ENCODE measurements around the gene LIAS. TPM values are rescaled to one million over a fixed set of nuclear protein-coding genes. Genes with fewer than 3 reads are reported as not detected.

The LIAS gene
- polyA plus RNA-seq, 3 donors = 23.4 to 33.9 (median 30.4) TPM

DNA sequence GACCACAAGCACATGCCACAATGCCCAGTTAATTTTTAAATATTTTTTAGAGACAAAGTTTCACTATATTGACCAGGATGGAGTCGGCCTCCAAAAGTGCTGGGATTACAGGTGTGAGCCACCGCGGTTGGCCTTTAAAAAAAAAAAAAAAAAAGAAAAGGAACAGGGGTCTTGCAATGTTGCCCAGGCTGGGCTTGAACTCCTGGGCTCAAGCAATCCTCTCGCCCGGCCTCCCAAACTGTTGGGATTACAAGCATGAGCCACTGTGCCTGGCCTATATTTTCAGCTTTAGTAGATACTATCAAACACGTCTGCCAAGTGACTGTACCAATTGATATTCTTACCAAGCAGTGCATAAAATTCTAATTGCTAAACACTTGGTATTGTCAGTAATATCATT lies 59.6 kb downstream of the LIAS start:
- DNase-seq (ENCODE audit: extremely low read depth in 1 of 11, low read depth in 9 of 11, low spot score in 4 of 11) = no peak

DNA sequence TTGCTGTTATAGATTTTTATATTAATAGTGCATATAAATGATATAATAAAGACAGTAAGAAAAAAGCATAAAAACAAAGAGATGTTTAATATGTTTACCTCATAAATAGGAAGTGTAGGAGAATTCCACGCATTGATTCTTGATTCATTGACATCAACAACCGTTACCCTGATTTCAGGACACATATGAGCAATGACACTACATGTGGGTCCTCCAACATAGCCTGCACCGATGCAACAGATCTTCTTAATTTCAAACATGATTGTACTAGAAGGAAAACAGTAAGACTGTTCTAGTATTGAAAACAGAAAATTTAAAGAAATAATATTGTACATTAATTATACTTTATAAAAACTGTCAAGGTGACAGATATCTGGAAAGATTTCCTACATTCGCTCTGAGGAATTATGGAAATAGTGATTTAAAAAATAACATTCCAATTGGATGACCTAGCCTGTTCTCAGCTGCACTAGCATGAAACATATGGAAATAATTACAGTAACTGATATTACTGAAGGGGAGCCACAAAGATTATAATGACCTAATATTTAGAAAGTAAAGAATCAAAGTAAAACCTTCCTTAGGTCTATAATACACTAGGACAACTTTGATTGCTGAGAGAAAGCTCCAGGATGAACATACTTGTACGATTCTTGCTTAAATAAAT lies 62.5 kb downstream of the LIAS start:
- DNase-seq (ENCODE audit: extremely low read depth in 1 of 11, low read depth in 9 of 11, low spot score in 4 of 11) = no peak

- DNase-seq (ENCODE audit: extremely low read depth in 1 of 11, low read depth in 9 of 11, low spot score in 4 of 11) = no peak
Observed at GRCh38 chr4:39522068-39522467, 63.2 kb downstream of the LIAS start.

DNA sequence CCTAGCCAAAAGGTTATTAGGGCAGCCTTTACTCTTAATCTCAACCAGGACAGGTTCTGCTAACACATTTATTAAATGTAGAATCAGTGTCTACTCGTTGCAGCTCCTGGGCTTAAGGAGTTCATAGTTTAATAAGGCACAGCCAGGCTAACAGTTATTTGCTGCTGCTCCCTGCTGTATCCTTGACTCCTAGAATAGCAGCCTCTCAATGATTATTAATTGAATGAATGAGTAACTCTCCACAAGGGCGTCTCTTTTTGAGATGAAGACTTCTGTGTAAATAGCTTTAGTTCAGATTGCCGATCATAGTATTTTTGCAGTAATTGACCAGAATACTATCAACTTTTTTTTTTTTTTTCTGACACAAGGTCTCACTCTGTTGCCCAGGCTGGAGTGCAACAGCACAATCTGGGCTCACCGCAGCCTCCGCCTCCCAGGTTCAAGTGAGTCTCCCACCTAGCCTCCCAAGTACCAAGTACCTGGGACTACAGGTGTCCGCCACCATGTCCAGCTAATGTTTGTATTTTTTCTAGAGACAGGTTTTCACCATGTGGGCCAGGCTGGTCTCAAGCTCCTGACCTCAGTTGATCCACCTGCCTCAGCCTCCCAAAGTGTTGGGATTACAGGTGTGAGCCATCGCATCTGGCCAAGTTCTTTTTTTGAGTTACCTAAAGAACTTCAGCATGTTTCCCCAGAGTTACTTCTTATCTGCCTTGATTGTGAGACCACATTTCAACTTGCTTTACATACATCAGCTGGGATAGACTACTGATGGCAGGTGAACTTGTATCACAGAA lies 65.5 kb downstream of the LIAS start:
- no peak for DNase-seq (ENCODE audit: extremely low read depth in 1 of 11, low read depth in 9 of 11, low spot score in 4 of 11)

- DNase-seq (ENCODE audit: extremely low read depth in 1 of 11, low read depth in 9 of 11, low spot score in 4 of 11) = no peak
Observed at GRCh38 chr4:39525822-39526690, 67.2 kb downstream of the LIAS start.

- peak in 1 of 11 donors; percentile 12 for DNase-seq (ENCODE audit: extremely low read depth in 1 of 11, low read depth in 9 of 11, low spot score in 4 of 11)
Observed at GRCh38 chr4:39526765-39527295, 68.0 kb downstream of the LIAS start.

DNA sequence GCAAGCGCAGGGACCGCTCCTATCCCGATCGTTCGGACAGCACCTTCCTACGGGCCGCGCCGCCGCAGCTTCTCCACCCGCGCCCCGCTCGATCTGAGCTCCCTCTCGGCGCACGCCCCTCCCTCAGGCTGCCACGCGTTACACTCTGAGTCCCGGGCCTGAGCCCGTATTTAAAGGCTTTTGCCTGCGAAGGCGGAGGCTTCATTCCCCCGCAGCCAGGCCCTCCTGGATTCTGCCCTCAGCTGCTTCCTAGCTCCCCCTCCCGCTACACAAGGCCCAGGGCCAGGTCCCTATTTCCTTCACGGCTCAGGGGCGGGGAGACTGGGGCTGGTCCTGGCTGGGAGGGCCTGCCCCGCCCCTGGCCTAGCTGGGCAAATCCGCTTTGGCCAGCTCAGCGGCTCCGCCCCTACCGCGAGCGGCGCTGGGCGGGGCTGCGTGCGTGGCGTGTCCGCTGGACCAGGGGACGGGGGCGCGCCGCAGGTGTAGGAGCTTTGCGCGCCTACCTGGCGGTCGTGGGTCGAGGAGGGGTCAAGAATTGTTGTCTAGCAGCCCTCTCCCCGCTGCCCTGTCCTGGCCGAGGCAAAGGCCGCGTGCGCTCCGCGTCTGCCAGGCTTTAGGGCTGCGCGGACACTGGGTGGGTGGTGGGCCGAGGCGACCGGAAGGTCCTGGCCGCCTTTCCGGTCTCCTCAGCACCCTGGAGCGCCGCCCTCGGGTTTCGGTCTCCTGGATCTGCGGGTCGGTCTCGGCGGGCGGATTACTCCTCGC lies 68.6 kb downstream of the LIAS start, which contains the start of gene UGDH:
TSS of gene UGDH (minus strand) at position 144 of the 765 bp plus-strand sequence. CDS start 5,927 bp downstream, outside the sequence.
- peak; percentile 93 to 98 (median 97) for DNase-seq (ENCODE audit: extremely low read depth in 1 of 11, low read depth in 9 of 11, low spot score in 4 of 11)

DNA sequence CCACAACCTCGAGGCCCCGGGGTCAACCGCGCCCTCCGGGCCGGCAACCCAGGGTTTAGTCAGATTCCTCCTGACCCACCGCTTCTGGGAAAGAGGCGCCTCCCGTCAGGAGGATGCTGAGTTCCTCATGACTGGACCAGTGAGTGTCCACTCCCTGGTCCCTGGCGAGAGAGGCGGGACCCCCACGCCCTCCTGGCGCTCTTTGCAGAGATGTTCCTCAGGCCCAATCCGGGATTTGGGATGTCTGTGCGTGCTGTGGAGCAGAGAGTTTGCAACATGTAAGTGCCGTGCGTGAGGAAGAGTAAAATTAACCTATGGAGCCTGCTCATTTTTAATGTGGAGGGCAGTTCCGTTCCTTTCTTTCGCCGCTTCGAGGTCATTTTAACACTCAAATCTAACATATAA lies 69.2 kb downstream of the LIAS start:
- DNase-seq (ENCODE audit: extremely low read depth in 1 of 11, low read depth in 9 of 11, low spot score in 4 of 11) = peak in 2 of 11 donors; percentile 31 to 73

Other genes with a start within 250 kb of the LIAS start
- 10 to 100 TPM; 71.1 to 77.8 (median 74.3) TPM for gene RFC1, start 92.7 kb upstream of the LIAS start, polyA plus RNA-seq (ENCODE audit: insufficient read length in 3 of 3)
- under 1 TPM; 0.17 to 0.22 (median 0.17) TPM for gene KLB, start 52.1 kb upstream of the LIAS start, polyA plus RNA-seq (ENCODE audit: insufficient read length in 3 of 3)
- gene RPL9, start 134 bp upstream of the LIAS start, polyA plus RNA-seq (ENCODE audit: insufficient read length in 3 of 3) = 1,000 to 10,000 TPM; 1,209 to 1,790 (median 1,492) TPM
- gene UGDH, start 68.4 kb downstream of the LIAS start, polyA plus RNA-seq (ENCODE audit: insufficient read length in 3 of 3) = 100 to 1,000 TPM in 1 of 3 donors, 10 to 100 TPM in 2; 94.8 to 123 (median 96.3) TPM
- 10 to 100 TPM; 40.3 to 57.8 (median 50.6) TPM for gene SMIM14, start 179.8 kb downstream of the LIAS start, polyA plus RNA-seq (ENCODE audit: insufficient read length in 3 of 3)
- gene UBE2K, start 239.1 kb downstream of the LIAS start, polyA plus RNA-seq (ENCODE audit: insufficient read length in 3 of 3) = 100 to 1,000 TPM in 1 of 3 donors, 10 to 100 TPM in 2; 85.2 to 103 (median 93.1) TPM

Measured in renal cortex interstitium (tissue), 11 donors.